Activated T-helper 1 cell treated with Interleukin-2 at 50 U/mL for 16 hours (primary cell): ENCODE data around the gene KIAA1143.

Experiments used
- DNase-seq: peaks from one replicate; pipeline ENCODE4 v3.0.0-alpha.2; 2020; ENCODE audit warnings: low read depth

The KIAA1143 gene

GRCh38 chr3:44761424-44762169 is at the start of gene KIAA1143, which contains the start of gene KIF15:
Gene KIAA1143 (minus strand): TSS chr3:44761619. CDS start chr3:44761602, 17 bp downstream.
Gene KIF15 (plus strand): TSS chr3:44761794. CDS start chr3:44761866, 72 bp downstream.
- DNase-seq = peak; percentile 90

- DNase-seq = no peak
Observed at GRCh38 chr3:44805960-44806359, 44.5 kb upstream of the KIAA1143 start.

- no peak for DNase-seq
Observed at GRCh38 chr3:44803298-44803697, 41.9 kb upstream of the KIAA1143 start.

- DNase-seq = no peak
Observed at GRCh38 chr3:44802011-44802410, 40.6 kb upstream of the KIAA1143 start.

- no peak for DNase-seq
Observed at GRCh38 chr3:44795197-44795596, 33.8 kb upstream of the KIAA1143 start.

GRCh38 chr3:44782891-44783290 is 21.5 kb upstream of the KIAA1143 start:
- DNase-seq = no peak

GRCh38 chr3:44772099-44772442 is 10.7 kb upstream of the KIAA1143 start:
- DNase-seq = no peak

GRCh38 chr3:44771424-44772098 is 10.1 kb upstream of the KIAA1143 start:
- no peak for DNase-seq

GRCh38 chr3:44764248-44764647 is 2.8 kb upstream of the KIAA1143 start:
- no peak for DNase-seq

- DNase-seq = no peak
Observed at GRCh38 chr3:44762690-44763089, 1.3 kb upstream of the KIAA1143 start.

GRCh38 chr3:44762170-44762677 is 805 bp upstream of the KIAA1143 start:
- no peak for DNase-seq

- DNase-seq = no peak
Observed at GRCh38 chr3:44761101-44761423, 357 bp downstream of the KIAA1143 start.

- no peak for DNase-seq
Observed at GRCh38 chr3:44734646-44735168, 26.7 kb downstream of the KIAA1143 start.

- peak; percentile 74 for DNase-seq
Observed at GRCh38 chr3:44729384-44729910, 32.0 kb downstream of the KIAA1143 start, which contains the start of gene ZNF501. Gene ZNF501 (plus strand): TSS chr3:44729635. CDS start chr3:44734422, 4,787 bp downstream.

- no peak for DNase-seq
Observed at GRCh38 chr3:44722103-44722401, 39.4 kb downstream of the KIAA1143 start.

GRCh38 chr3:44721231-44722102 is 40.0 kb downstream of the KIAA1143 start:
- no peak for DNase-seq

GRCh38 chr3:44712455-44713075 is 48.9 kb downstream of the KIAA1143 start, which contains the start of gene ZNF502:
Gene ZNF502 (plus strand): TSS chr3:44712660. CDS start chr3:44720262, 7,602 bp downstream.
- DNase-seq = peak; percentile 24
